Activated CD4-positive, alpha-beta T cell treated with anti-CD3 and anti-CD28 coated beads for 24 hours (primary cell): ENCODE results near the gene SLC26A6.
A peak's percentile ranks its signal among the peaks of the same experiment; 100 is the strongest.

Source experiments
- DNase-seq, 2 donors: peaks; one replicate each; pipeline ENCODE4 v3.0.0-alpha.2; 2020; ENCODE audit warnings: low read depth in 2 of 2

The SLC26A6 gene

GRCh38 chr3:48635222-48636021, at the start of gene SLC26A6:
SLC26A6 (minus strand) TSS chr3:48635461; CDS start chr3:48635393, 68 bp downstream.
- DNase-seq, result peak; percentile 92 to 95

GRCh38 chr3:48684480-48685143, 49.4 kb upstream of the SLC26A6 start:
- no peak for DNase-seq

- no peak for DNase-seq
Observed at GRCh38 chr3:48684054-48684349, 48.7 kb upstream of the SLC26A6 start.

- DNase-seq, result no peak
Observed at GRCh38 chr3:48682786-48683185, 47.5 kb upstream of the SLC26A6 start.

GRCh38 chr3:48681974-48682610, 46.8 kb upstream of the SLC26A6 start:
- no peak for DNase-seq

- no peak for DNase-seq
Observed at GRCh38 chr3:48681541-48681880, 46.2 kb upstream of the SLC26A6 start.

GRCh38 chr3:48680811-48681540, 45.7 kb upstream of the SLC26A6 start:
- DNase-seq, result no peak

GRCh38 chr3:48679411-48680391, 44.4 kb upstream of the SLC26A6 start:
- no peak for DNase-seq

GRCh38 chr3:48678566-48679380, 43.5 kb upstream of the SLC26A6 start:
- no peak for DNase-seq

- DNase-seq, result no peak
Observed at GRCh38 chr3:48678056-48678455, 42.8 kb upstream of the SLC26A6 start.

GRCh38 chr3:48674505-48674904, 39.2 kb upstream of the SLC26A6 start:
- no peak for DNase-seq

- no peak for DNase-seq
Observed at GRCh38 chr3:48672522-48672921, 37.3 kb upstream of the SLC26A6 start.

GRCh38 chr3:48664929-48665328, 29.7 kb upstream of the SLC26A6 start:
- DNase-seq, result no peak

GRCh38 chr3:48664313-48664644, 29.0 kb upstream of the SLC26A6 start:
- no peak for DNase-seq

GRCh38 chr3:48663489-48664312, 28.4 kb upstream of the SLC26A6 start:
- DNase-seq, result peak; percentile 70 to 92

GRCh38 chr3:48662753-48663488, 27.7 kb upstream of the SLC26A6 start, which contains the start of gene CELSR3:
CELSR3 (minus strand) TSS chr3:48662886; CDS start chr3:48662634, 252 bp downstream.
- peak in 1 of 2 donors; percentile 49 for DNase-seq

- no peak for DNase-seq
Observed at GRCh38 chr3:48662145-48662752, 27.0 kb upstream of the SLC26A6 start.

- peak; percentile 59 to 66 for DNase-seq
Observed at GRCh38 chr3:48661501-48662144, 26.4 kb upstream of the SLC26A6 start.
